22Rv1 (cell line): ENCODE measurements around the gene SEMA5A.

ENCODE experiments used
- ZFX ChIP-seq: fragments of 450-650 bp; IDR thresholded peaks from 2 replicates; pipeline ENCODE4 v1.6.1; 2017; ENCODE audit warnings: antibody characterized with exemption, borderline replicate concordance
- TF ChIP-seq, protein P1 (sequence below): fragments of 450-650 bp; IDR thresholded peaks from 2 replicates; pipeline ENCODE4 v1.5.1; 2017; ENCODE audit warnings: mild to moderate bottlenecking

DNA sequence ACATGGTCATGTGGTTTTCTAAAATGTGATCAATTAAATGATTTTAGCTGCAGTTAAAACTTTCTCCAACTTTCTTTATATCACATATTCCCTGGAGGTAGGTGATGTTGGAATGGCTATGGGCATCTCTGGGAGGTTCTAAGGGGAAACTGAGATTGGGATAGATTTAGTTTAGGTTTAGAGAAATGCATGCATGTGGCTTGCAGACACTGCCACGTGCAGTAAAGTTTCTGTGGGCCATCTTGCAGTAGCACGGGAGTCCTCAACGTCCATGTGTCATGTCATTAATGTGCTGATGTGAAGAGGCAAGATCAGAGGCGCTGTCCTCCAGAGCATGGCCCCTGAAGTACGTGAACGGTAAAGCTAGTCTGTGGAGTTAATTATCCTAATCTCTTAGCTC is 532.7 kb downstream of the SEMA5A start:
- TF ChIP-seq, protein P1, sequence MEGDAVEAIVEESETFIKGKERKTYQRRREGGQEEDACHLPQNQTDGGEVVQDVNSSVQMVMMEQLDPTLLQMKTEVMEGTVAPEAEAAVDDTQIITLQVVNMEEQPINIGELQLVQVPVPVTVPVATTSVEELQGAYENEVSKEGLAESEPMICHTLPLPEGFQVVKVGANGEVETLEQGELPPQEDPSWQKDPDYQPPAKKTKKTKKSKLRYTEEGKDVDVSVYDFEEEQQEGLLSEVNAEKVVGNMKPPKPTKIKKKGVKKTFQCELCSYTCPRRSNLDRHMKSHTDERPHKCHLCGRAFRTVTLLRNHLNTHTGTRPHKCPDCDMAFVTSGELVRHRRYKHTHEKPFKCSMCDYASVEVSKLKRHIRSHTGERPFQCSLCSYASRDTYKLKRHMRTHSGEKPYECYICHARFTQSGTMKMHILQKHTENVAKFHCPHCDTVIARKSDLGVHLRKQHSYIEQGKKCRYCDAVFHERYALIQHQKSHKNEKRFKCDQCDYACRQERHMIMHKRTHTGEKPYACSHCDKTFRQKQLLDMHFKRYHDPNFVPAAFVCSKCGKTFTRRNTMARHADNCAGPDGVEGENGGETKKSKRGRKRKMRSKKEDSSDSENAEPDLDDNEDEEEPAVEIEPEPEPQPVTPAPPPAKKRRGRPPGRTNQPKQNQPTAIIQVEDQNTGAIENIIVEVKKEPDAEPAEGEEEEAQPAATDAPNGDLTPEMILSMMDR: no peak
- TF ChIP-seq ZFX: no peak
